CD4-positive, alpha-beta T cell treated with Interleukin-15 for 1 hour (primary cell): ENCODE data around the gene ACSF3.

ENCODE experiments used
- DNase-seq: peaks from one replicate; pipeline ENCODE4 v3.0.0-alpha.2; 2020

The ACSF3 gene

GRCh38 chr16:89146211-89147005 lies 52.8 kb downstream of the ACSF3 start:
- DNase-seq, result no peak

- DNase-seq, result no peak
These were observed 53.6 kb downstream of the ACSF3 start for GRCh38 chr16:89147085-89147817.

GRCh38 chr16:89149386-89149785 lies 55.7 kb downstream of the ACSF3 start:
- no peak for DNase-seq

GRCh38 chr16:89150090-89150835 lies 56.6 kb downstream of the ACSF3 start:
- DNase-seq, result no peak

GRCh38 chr16:89150981-89151380 lies 57.3 kb downstream of the ACSF3 start:
- no peak for DNase-seq

GRCh38 chr16:89152831-89153700 lies 59.4 kb downstream of the ACSF3 start:
- no peak for DNase-seq

- no peak for DNase-seq
These were observed 60.2 kb downstream of the ACSF3 start for GRCh38 chr16:89153848-89154271.

GRCh38 chr16:89154390-89155183 lies 60.9 kb downstream of the ACSF3 start:
- DNase-seq, result no peak

GRCh38 chr16:89155184-89155679 lies 61.6 kb downstream of the ACSF3 start:
- DNase-seq, result no peak

- DNase-seq, result no peak
These were observed 62.4 kb downstream of the ACSF3 start for GRCh38 chr16:89155851-89156739.

GRCh38 chr16:89156740-89157645 lies 63.3 kb downstream of the ACSF3 start:
- DNase-seq, result no peak

- no peak for DNase-seq
These were observed 64.1 kb downstream of the ACSF3 start for GRCh38 chr16:89157778-89158177.

GRCh38 chr16:89159066-89159849 lies 65.6 kb downstream of the ACSF3 start:
- no peak for DNase-seq

GRCh38 chr16:89159850-89160354 lies 66.2 kb downstream of the ACSF3 start:
- DNase-seq, result no peak

- no peak for DNase-seq
These were observed 67.5 kb downstream of the ACSF3 start for GRCh38 chr16:89160977-89161701.

- no peak for DNase-seq
These were observed 68.4 kb downstream of the ACSF3 start for GRCh38 chr16:89161763-89162713.
